ENCODE data around the gene CDH23. TPM values are rescaled to one million over a fixed set of nuclear protein-coding genes. Genes with fewer than 3 reads are reported as not detected.

CDH23 gene
- polyA plus RNA-seq, 2 of the 4 experiments (the other 2 are of a cell fraction) = 1.1 to 2.3 TPM

DNA sequence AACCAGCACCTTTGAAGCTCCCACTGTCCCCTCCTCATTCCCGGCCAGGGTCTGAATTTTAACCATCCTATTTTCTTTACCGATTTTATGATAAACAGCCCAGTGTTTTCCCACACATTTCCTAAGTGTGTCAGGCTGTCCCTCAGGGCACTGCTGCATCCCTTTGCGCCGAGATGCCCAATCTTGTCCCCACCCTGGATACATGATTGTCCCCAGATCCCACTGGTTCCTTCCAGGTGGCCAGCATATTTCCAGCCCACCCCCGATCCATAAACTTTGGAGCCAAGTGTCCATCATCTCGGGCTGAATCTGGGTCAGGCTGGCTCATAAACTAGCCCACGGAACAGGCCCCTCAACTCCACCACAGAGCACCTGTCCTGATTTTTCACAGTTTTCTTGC, 137.2 kb downstream of the CDH23 start:
- ChIA-PET POLR2A (no interaction called here), CTCF (interaction anchor here (0.6 to 1.1 kb wide), 2 partner anchors 18 to 36 kb away, joined by 3 read pairs; no protein-coding TSS in a partner anchor)
- no peak for DNase-seq (ENCODE audit: low read depth in 1 of 2, low spot score in 1 of 2)
- H3K9me3 ChIP-seq = no peaks in the 10 kb centered on the region
- H3K4me2 ChIP-seq = no peak overlapping the region
- 55% methylated on average over 7 of the region's 7 CpGs for WGBS (ENCODE audit: missing lambda C conversion rate)
- FAIRE-seq = no peak
- no peak overlapping the region for H3K27ac ChIP-seq
- H3K4me1 ChIP-seq = no peaks in the 10 kb centered on the region
- no peak overlapping the region for H3K4me3 ChIP-seq
- no peak for ATAC-seq
- TF ChIP-seq, protein P1, sequence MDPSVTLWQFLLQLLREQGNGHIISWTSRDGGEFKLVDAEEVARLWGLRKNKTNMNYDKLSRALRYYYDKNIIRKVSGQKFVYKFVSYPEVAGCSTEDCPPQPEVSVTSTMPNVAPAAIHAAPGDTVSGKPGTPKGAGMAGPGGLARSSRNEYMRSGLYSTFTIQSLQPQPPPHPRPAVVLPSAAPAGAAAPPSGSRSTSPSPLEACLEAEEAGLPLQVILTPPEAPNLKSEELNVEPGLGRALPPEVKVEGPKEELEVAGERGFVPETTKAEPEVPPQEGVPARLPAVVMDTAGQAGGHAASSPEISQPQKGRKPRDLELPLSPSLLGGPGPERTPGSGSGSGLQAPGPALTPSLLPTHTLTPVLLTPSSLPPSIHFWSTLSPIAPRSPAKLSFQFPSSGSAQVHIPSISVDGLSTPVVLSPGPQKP (IDR thresholded peaks at IDR 0.05; ENCODE audit: low read depth, low read length) = no peak
- TF ChIP-seq RCOR1 (IDR thresholded peaks at IDR 0.05; ENCODE audit: low read depth, low read length) (no peak), KDM5A (IDR thresholded peaks at IDR 0.05) (no peak), CEBPB (IDR thresholded peaks at IDR 0.05) (no peak), SMC3 (IDR thresholded peaks at IDR 0.05) (no peak)
- TF ChIP-seq, protein P2, sequence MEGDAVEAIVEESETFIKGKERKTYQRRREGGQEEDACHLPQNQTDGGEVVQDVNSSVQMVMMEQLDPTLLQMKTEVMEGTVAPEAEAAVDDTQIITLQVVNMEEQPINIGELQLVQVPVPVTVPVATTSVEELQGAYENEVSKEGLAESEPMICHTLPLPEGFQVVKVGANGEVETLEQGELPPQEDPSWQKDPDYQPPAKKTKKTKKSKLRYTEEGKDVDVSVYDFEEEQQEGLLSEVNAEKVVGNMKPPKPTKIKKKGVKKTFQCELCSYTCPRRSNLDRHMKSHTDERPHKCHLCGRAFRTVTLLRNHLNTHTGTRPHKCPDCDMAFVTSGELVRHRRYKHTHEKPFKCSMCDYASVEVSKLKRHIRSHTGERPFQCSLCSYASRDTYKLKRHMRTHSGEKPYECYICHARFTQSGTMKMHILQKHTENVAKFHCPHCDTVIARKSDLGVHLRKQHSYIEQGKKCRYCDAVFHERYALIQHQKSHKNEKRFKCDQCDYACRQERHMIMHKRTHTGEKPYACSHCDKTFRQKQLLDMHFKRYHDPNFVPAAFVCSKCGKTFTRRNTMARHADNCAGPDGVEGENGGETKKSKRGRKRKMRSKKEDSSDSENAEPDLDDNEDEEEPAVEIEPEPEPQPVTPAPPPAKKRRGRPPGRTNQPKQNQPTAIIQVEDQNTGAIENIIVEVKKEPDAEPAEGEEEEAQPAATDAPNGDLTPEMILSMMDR (IDR thresholded peaks at IDR 0.05) = no peak

DNA sequence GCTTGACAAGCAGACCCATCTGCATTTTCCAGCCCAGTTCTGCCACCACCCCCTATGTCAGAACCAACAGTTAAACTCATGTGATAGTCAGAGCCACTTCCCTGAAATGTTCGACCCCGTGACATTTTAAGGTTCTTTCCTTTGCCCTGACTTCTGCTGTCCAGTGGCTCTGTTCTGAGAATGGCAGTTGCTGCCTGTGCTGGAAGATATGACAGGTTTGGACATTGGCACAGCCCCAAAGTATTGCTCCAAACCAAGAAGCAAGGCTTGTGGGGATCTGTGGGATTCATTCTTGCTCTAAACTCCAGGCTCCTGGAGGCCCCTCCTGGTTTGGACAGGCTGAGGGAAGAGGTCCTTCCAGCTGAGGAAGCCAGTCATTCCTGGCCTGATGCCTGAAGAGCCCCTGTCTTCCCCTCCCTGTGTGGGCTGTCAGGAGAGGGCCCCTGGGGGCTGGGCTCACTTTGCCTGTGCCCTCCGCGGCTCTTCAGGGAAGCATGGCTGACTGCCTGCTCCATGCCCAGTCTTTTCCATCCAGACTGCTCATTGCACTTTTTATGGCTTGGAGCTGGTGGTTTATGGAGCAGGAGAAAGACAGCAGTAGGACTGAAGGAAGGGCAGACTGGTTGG, 138.0 kb downstream of the CDH23 start:
- H3K4me3 ChIP-seq = no peak overlapping the region
- WGBS (ENCODE audit: missing lambda C conversion rate) = 73% methylated on average over 3 of the region's 4 CpGs
- no peak overlapping the region for H3K4me2 ChIP-seq
- H3K4me1 ChIP-seq = no peaks in the 10 kb centered on the region
- TF ChIP-seq, protein P3, sequence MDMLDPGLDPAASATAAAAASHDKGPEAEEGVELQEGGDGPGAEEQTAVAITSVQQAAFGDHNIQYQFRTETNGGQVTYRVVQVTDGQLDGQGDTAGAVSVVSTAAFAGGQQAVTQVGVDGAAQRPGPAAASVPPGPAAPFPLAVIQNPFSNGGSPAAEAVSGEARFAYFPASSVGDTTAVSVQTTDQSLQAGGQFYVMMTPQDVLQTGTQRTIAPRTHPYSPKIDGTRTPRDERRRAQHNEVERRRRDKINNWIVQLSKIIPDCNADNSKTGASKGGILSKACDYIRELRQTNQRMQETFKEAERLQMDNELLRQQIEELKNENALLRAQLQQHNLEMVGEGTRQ (IDR thresholded peaks at IDR 0.05) = no peak
- TF ChIP-seq CBX2 (IDR thresholded peaks at IDR 0.05; ENCODE audit: borderline replicate concordance, low read depth) (no peak), TP53 (CRISPR knock-in tag; IDR thresholded peaks at IDR 0.05) (no peak), HOXA7 (CRISPR knock-in tag; IDR thresholded peaks at IDR 0.05) (no peak), NFE2L2 (conservative IDR thresholded peaks at IDR 0.05; ENCODE audit: low read length) (no peak), CEBPB (IDR thresholded peaks at IDR 0.05) (no peak), MYC (IDR thresholded peaks at IDR 0.05; ENCODE audit: borderline replicate concordance, low read length) (no peak), CBX8 (IDR thresholded peaks at IDR 0.05) (no peak), RAD21 (conservative IDR thresholded peaks at IDR 0.05 in 1 of 2, IDR thresholded peaks at IDR 0.05 in 1 of 2) (no peak), POLR2A (IDR thresholded peaks at IDR 0.05; ENCODE audit: low read length) (no peak), EHF (CRISPR knock-in tag; IDR thresholded peaks at IDR 0.05) (no peak), MAZ (IDR thresholded peaks at IDR 0.05; ENCODE audit: borderline replicate concordance, low read depth, low read length) (no peak), HEYL (CRISPR knock-in tag; IDR thresholded peaks at IDR 0.05) (no peak), HDAC2 (IDR thresholded peaks at IDR 0.05) (no peak), POLR2AphosphoS2 (conservative IDR thresholded peaks at IDR 0.05; ENCODE audit: low read length) (no peak), TFCP2L1 (CRISPR knock-in tag; IDR thresholded peaks at IDR 0.05) (no peak)
- TF ChIP-seq, protein P4, sequence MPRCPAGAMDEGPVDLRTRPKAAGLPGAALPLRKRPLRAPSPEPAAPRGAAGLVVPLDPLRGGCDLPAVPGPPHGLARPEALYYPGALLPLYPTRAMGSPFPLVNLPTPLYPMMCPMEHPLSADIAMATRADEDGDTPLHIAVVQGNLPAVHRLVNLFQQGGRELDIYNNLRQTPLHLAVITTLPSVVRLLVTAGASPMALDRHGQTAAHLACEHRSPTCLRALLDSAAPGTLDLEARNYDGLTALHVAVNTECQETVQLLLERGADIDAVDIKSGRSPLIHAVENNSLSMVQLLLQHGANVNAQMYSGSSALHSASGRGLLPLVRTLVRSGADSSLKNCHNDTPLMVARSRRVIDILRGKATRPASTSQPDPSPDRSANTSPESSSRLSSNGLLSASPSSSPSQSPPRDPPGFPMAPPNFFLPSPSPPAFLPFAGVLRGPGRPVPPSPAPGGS (IDR thresholded peaks at IDR 0.05) = no peak
- TF ChIP-seq, protein P5, sequence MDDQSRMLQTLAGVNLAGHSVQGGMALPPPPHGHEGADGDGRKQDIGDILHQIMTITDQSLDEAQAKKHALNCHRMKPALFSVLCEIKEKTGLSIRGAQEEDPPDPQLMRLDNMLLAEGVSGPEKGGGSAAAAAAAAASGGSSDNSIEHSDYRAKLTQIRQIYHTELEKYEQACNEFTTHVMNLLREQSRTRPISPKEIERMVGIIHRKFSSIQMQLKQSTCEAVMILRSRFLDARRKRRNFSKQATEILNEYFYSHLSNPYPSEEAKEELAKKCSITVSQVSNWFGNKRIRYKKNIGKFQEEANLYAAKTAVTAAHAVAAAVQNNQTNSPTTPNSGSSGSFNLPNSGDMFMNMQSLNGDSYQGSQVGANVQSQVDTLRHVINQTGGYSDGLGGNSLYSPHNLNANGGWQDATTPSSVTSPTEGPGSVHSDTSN (IDR thresholded peaks at IDR 0.05) = no peak
- TF ChIP-seq, protein P6, sequence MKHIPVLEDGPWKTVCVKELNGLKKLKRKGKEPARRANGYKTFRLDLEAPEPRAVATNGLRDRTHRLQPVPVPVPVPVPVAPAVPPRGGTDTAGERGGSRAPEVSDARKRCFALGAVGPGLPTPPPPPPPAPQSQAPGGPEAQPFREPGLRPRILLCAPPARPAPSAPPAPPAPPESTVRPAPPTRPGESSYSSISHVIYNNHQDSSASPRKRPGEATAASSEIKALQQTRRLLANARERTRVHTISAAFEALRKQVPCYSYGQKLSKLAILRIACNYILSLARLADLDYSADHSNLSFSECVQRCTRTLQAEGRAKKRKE (CRISPR knock-in tag; IDR thresholded peaks at IDR 0.05; ENCODE audit: low read depth) = no peak
- TF ChIP-seq, protein P7, sequence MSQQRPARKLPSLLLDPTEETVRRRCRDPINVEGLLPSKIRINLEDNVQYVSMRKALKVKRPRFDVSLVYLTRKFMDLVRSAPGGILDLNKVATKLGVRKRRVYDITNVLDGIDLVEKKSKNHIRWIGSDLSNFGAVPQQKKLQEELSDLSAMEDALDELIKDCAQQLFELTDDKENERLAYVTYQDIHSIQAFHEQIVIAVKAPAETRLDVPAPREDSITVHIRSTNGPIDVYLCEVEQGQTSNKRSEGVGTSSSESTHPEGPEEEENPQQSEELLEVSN (IDR thresholded peaks at IDR 0.05; ENCODE audit: borderline replicate concordance, low read depth) = no peak
- CTCF ChIA-PET = interaction anchor here (1.0 to 1.4 kb wide), 3 partner anchors 14 to 35 kb away, joined by 3 to 4 read pairs (median 3); no protein-coding TSS in a partner anchor
- DNase-seq (ENCODE audit: low read depth in 1 of 2, low spot score in 1 of 2) (no peak), ATAC-seq (no peak), FAIRE-seq (no peak)
- H3K9me3 ChIP-seq = no peaks in the 10 kb centered on the region
- POLR2A ChIA-PET = no interaction called here
- no peak overlapping the region for H3K27ac ChIP-seq

Measured in A549 (cell line).